Lower leg skin (tissue), 4 donors: ENCODE results near the gene HES1. TPM values are rescaled to one million over a fixed set of nuclear protein-coding genes. Genes with fewer than 3 reads are reported as not detected.
A peak's percentile ranks its signal among the peaks of the same experiment; 100 is the strongest.
"Not testable (repeated sequence)": the region's sequence is repeated elsewhere in the genome, so short reads cannot be mapped to it uniquely, and the experiment has no call there.

Source experiments
- DNase-seq, 2 donors: peaks; one replicate each; pipeline ENCODE4 v3.0.0-alpha.2; 2019; ENCODE audit warnings: low spot score in 2 of 2
- H3K4me3 ChIP-seq: fragments of 200-600 bp; sonication (generic); 2 replicates; pipeline ENCODE4 v1.5.1; 2017; ENCODE audit warnings: mild to moderate bottlenecking, low read depth; ENCODE audit not compliant: poor library complexity, severe bottlenecking
- CTCF ChIP-seq, 3 donors: fragments of 450-650 bp; IDR thresholded peaks; one replicate each; pipeline ENCODE4 v1.5.1; 2016; ENCODE audit warnings: antibody characterized with exemption in 3 of 3, mild to moderate bottlenecking in 3 of 3, moderate library complexity in 2 of 3
- POLR2A ChIP-seq, 2 donors: fragments of 450-650 bp; IDR thresholded peaks; one replicate each; pipeline ENCODE4 v1.6.1; 2016 to 2017; ENCODE audit warnings: antibody characterized with exemption in 2 of 2, mild to moderate bottlenecking in 1 of 2, moderate library complexity in 1 of 2
- WGBS, 2 donors: methylation state at CpG; one replicate each; pipeline ENCODE4 v1.1.5; 2018; 5-methylcytosine and 5-hydroxymethylcytosine counted together
- intact Hi-C: fragments of 100-400 bp; cut with DNase I; formaldehyde crosslinking; loops from one replicate; pipeline ENCODE4 v1.15.0; 2023; ENCODE audit warnings: low total_unique reads
- total RNA-seq, 4 donors: library from RNA; depleted of rRNA; stranded (reverse); fragments of >200 nt; gene quantifications; one replicate each; pipeline ENCODE4 v1.1.0, GENCODE V29; 2016

The HES1 gene
- 100 to 1,000 TPM; 145 to 366 (median 315) TPM for total RNA-seq

- peak; percentile 94 to 98 for DNase-seq
- TF ChIP-seq POLR2A (IDR thresholded peaks at IDR 0.05): peak in 1 of 2 donors; percentile 79
- no peak for TF ChIP-seq CTCF (IDR thresholded peaks at IDR 0.05)
- H3K4me3 ChIP-seq: peak within 1 kb of the TSS; percentile 67
- intact Hi-C loops: loop anchor here (5.0 to 10.0 kb wide), 2 partner anchors 179 to 354 kb away; no protein-coding TSS in a partner anchor
- 0 to 1% methylated on average over 29 of the region's 29 CpGs for WGBS, 2 donors
Observed at GRCh38 chr3:194135806-194136518, at the start of gene HES1. TSS of gene HES1 (plus strand) at chr3:194136148. CDS start at chr3:194136381, 233 bp downstream.

GRCh38 chr3:194086388-194087075, 49.4 kb upstream of the HES1 start:
- TF ChIP-seq POLR2A (IDR thresholded peaks at IDR 0.05) (no peak), CTCF (IDR thresholded peaks at IDR 0.05) (no peak)
- no peak overlapping the region for H3K4me3 ChIP-seq
- WGBS, 2 donors: 83 to 92% methylated on average over 12 of the region's 12 CpGs
- intact Hi-C loops: no loop called here
- DNase-seq: peak in 1 of 2 donors; percentile 61

- intact Hi-C loops: no loop called here
- TF ChIP-seq POLR2A (IDR thresholded peaks at IDR 0.05): no peak
- no peak for TF ChIP-seq CTCF (IDR thresholded peaks at IDR 0.05)
- DNase-seq: no peak
- H3K4me3 ChIP-seq: no peak overlapping the region
- 82 to 85% methylated on average over 5 of the region's 5 CpGs for WGBS, 2 donors
Observed at GRCh38 chr3:194087280-194087679, 48.7 kb upstream of the HES1 start.

GRCh38 chr3:194087995-194088855, 47.7 kb upstream of the HES1 start:
- 89 to 93% methylated on average over 11 of the region's 11 CpGs for WGBS, 2 donors
- no peak overlapping the region for H3K4me3 ChIP-seq
- intact Hi-C loops: no loop called here
- TF ChIP-seq CTCF (IDR thresholded peaks at IDR 0.05): no peak
- TF ChIP-seq POLR2A (IDR thresholded peaks at IDR 0.05): no peak
- DNase-seq: peak in 1 of 2 donors; percentile 81

- intact Hi-C loops: no loop called here
- peak; percentile 92 to 96 for DNase-seq
- 17 to 19% methylated on average over 18 of the region's 18 CpGs for WGBS, 2 donors
- no peak for TF ChIP-seq POLR2A (IDR thresholded peaks at IDR 0.05)
- no peak overlapping the region for H3K4me3 ChIP-seq
Observed at GRCh38 chr3:194089357-194090177, 46.4 kb upstream of the HES1 start.

- H3K4me3 ChIP-seq, intact Hi-C loops: not testable (repeated sequence)
- DNase-seq: peak in 1 of 2 donors; percentile 71
- WGBS, 2 donors: 90 to 94% methylated on average over 10 of the region's 10 CpGs
Observed at GRCh38 chr3:194090178-194090555, 45.8 kb upstream of the HES1 start.
